OCI-LY1 (cell line): ENCODE data around the gene DLX4.

ENCODE experiments used
- H2AFZ ChIP-seq: fragments of 200-600 bp; sonication (generic), shearing (Covaris generic); 2 replicates; pipeline ENCODE4 v1.6.0; 2014; ENCODE audit warnings: antibody characterized with exemption, mild to moderate bottlenecking, low read length
- H3F3A ChIP-seq: fragments of 200-600 bp; sonication (generic), shearing (Covaris generic); 2 replicates; pipeline ENCODE4 v1.6.0; 2014; ENCODE audit warnings: mild to moderate bottlenecking, antibody characterized with exemption, low read length, moderate library complexity; ENCODE audit not compliant: insufficient read depth
- H3K27ac ChIP-seq: fragments of 200-600 bp; sonication (generic); 2 replicates; pipeline ENCODE4 v1.5.1; 2014; ENCODE audit warnings: low read length, mixed run types, mild to moderate bottlenecking, low read depth; ENCODE audit not compliant: poor library complexity, severe bottlenecking
- H3K27me3 ChIP-seq: fragments of 200-600 bp; sonication (generic); 2 replicates; pipeline ENCODE4 v1.6.0; 2014; ENCODE audit warnings: antibody characterized with exemption, mild to moderate bottlenecking, low read length, moderate library complexity; ENCODE audit not compliant: insufficient read depth
- H3K36me3 ChIP-seq: fragments of 200-600 bp; sonication (generic); 2 replicates; pipeline ENCODE4 v1.6.1; 2014; ENCODE audit warnings: mild to moderate bottlenecking, antibody characterized with exemption, low read length, moderate library complexity, mixed read lengths; ENCODE audit not compliant: insufficient read depth
- H3K4me1 ChIP-seq: fragments of 200-600 bp; sonication (generic); 2 replicates; pipeline ENCODE4 v1.5.1; 2014; ENCODE audit warnings: mild to moderate bottlenecking, low read length, moderate library complexity; ENCODE audit not compliant: insufficient read depth, severe bottlenecking
- H3K4me2 ChIP-seq: fragments of 200-600 bp; sonication (generic), shearing (Covaris generic); 2 replicates; pipeline ENCODE4 v1.6.1; 2014; ENCODE audit warnings: low read length
- H3K4me3 ChIP-seq: fragments of 200-600 bp; sonication (generic); 2 replicates; pipeline ENCODE4 v1.5.1; 2014; ENCODE audit warnings: low read length, low read depth, mild to moderate bottlenecking, mixed read lengths; ENCODE audit not compliant: poor library complexity, severe bottlenecking
- H3K79me2 ChIP-seq: fragments of 200-600 bp; shearing (Covaris generic); 2 replicates; pipeline ENCODE4 v1.6.1; 2016; ENCODE audit warnings: mixed run types, low read length, mixed read lengths; ENCODE audit not compliant: insufficient read depth
- H3K9ac ChIP-seq: fragments of 200-600 bp; sonication (generic), shearing (Covaris generic); 2 replicates; pipeline ENCODE4 v1.6.1; 2014; ENCODE audit warnings: mild to moderate bottlenecking, low read length, mixed read lengths
- H3K9me2 ChIP-seq: fragments of 200-600 bp; sonication (generic), shearing (Covaris generic); 2 replicates; pipeline ENCODE4 v1.6.1; 2014; ENCODE audit warnings: low read depth, mild to moderate bottlenecking, low read length, mixed read lengths
- H3K9me3 ChIP-seq: fragments of 200-600 bp; shearing (Covaris generic); 2 replicates; pipeline ENCODE4 v1.6.1; 2014; ENCODE audit warnings: low read length, mixed read lengths
- H4K20me1 ChIP-seq: fragments of 200-600 bp; sonication (generic), shearing (Covaris generic); 2 replicates; pipeline ENCODE4 v1.6.0; 2016; ENCODE audit warnings: mild to moderate bottlenecking, low read length; ENCODE audit not compliant: insufficient read depth
- EZH2 ChIP-seq: fragments of 200-600 bp; sonication (generic), shearing (Covaris generic); IDR thresholded peaks from 2 replicates; pipeline ENCODE4 v1.8.0; 2017; ENCODE audit warnings: borderline replicate concordance, mixed run types, mild to moderate bottlenecking, antibody characterized with exemption, low read length, moderate library complexity, mixed read lengths
- TF ChIP-seq, protein P1 (sequence below): fragments of 200-600 bp; sonication (generic), shearing (Covaris generic); IDR thresholded peaks from 2 replicates; pipeline ENCODE4 v1.5.1; 2017; ENCODE audit warnings: mild to moderate bottlenecking, antibody characterized with exemption, low read length, moderate library complexity, mixed read lengths

DLX4 gene

DNA sequence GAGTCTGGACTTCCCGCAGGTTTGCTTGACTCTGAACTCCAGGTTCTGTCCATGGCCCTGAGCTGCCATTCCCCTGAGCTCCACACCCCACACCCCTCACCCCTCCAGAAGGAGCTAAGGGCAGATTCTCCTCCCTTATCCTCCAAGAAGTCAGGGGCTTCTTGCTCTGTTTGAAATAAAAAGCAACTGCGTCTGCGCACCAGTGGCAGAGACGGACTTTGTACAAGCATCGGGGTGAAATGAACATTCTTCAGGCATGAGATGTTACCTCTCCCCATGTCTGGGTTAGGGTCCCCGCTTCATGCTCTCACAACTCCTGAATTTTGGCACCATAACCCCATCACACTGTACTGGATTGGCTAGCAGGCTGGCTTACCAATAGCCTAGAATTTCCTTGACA is 36.1 kb upstream of the DLX4 start:
- peaks cover 9% of the 10 kb centered on the region; the same call in 1 of the 2 replicates for H3K27me3 ChIP-seq
- no peak overlapping the region for H3K27ac ChIP-seq
- H3K36me3 ChIP-seq: no peaks in the 10 kb centered on the region
- H3F3A ChIP-seq: no peaks in the 10 kb centered on the region
- H3K9me2 ChIP-seq: no peaks in the 10 kb centered on the region
- H3K4me3 ChIP-seq: no peak overlapping the region
- H2AFZ ChIP-seq: no peak overlapping the region
- H3K79me2 ChIP-seq: no peaks in the 10 kb centered on the region
- TF ChIP-seq, protein P1, sequence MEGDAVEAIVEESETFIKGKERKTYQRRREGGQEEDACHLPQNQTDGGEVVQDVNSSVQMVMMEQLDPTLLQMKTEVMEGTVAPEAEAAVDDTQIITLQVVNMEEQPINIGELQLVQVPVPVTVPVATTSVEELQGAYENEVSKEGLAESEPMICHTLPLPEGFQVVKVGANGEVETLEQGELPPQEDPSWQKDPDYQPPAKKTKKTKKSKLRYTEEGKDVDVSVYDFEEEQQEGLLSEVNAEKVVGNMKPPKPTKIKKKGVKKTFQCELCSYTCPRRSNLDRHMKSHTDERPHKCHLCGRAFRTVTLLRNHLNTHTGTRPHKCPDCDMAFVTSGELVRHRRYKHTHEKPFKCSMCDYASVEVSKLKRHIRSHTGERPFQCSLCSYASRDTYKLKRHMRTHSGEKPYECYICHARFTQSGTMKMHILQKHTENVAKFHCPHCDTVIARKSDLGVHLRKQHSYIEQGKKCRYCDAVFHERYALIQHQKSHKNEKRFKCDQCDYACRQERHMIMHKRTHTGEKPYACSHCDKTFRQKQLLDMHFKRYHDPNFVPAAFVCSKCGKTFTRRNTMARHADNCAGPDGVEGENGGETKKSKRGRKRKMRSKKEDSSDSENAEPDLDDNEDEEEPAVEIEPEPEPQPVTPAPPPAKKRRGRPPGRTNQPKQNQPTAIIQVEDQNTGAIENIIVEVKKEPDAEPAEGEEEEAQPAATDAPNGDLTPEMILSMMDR: no peak
- TF ChIP-seq EZH2: no peak
- H3K9ac ChIP-seq: no peak overlapping the region
- H3K4me2 ChIP-seq: no peak overlapping the region
- H3K4me1 ChIP-seq: no peaks in the 10 kb centered on the region
- no peaks in the 10 kb centered on the region for H4K20me1 ChIP-seq
- no peaks in the 10 kb centered on the region for H3K9me3 ChIP-seq

DNA sequence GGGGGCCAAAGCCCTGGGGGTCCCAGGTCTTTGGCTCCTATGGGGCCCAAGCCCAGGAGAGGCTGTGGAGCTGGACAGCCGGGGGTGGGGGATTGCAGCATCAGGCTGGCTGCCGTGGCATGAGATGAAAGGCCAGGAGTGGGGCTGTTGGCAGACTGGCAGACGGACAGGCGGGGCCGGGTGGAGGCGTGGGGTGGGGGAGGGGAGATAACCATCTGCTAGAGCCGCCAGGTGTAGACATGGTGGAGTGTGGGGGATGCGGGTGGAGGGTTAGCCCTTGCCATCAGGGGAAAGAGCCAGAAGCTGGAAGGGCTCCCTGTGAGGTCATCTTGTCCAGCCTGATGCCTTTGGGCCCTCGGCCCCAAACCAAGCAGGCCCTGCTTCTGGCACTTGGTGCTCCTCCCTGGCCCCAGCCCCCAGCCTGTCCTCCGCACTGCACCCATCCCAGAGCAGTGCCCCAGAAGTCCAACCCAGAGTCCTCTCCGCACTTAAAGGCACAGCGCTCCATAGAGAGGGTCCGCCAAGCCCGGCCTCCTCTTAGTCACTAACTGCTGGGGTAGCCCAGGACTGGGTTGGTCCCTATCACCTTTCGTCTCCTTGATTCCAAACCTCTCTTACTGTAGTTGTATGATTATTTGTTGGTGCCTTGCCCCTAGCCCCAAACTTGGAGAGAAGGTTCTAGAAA is 33.3 kb upstream of the DLX4 start:
- Histone ChIP-seq H3K4me2 (no peak overlapping the region), H3K4me3 (no peak overlapping the region), H3K4me1 (no peaks in the 10 kb centered on the region)

DNA sequence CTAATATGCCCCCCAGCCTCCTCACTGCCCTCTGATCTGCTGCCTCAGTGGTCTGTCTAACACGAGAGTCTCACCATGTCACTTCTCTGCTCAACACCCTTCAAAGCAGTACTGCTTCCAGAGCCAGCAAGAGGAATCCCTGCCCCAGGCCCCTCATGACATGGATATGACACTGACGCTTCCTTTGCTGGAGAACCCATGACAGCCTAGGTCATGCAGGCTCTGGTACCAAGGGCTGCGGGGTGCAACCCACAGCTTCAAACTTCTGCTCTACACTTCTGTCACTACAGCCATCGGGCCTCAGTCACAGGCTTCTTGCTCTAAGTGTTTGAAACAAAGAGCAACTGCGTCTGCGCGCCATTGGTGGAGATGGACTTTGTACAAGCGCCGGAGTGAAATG is 32.6 kb upstream of the DLX4 start:
- Histone ChIP-seq H3K27ac (no peak overlapping the region), H3K79me2 (no peaks in the 10 kb centered on the region), H3K9ac (no peak overlapping the region), H3K4me2 (no peak overlapping the region), H2AFZ (no peak overlapping the region), H3K4me3 (no peak overlapping the region), H3K27me3 (0 out of 2 replicates have a peak, but pooled peaks cover 9% of the 10 kb centered on the region), H3K4me1 (no peaks in the 10 kb centered on the region), H3K36me3 (no peaks in the 10 kb centered on the region), H3F3A (no peaks in the 10 kb centered on the region), H3K9me3 (no peaks in the 10 kb centered on the region), H4K20me1 (no peaks in the 10 kb centered on the region), H3K9me2 (no peaks in the 10 kb centered on the region)
- TF ChIP-seq EZH2: no peak
- TF ChIP-seq, protein P1: no peak

More for the DNA sequence above, 33.3 kb upstream of the DLX4 start:
- no peak overlapping the region for H3K27ac ChIP-seq
- no peaks in the 10 kb centered on the region for H3K36me3 ChIP-seq
- no peaks in the 10 kb centered on the region for H3K9me2 ChIP-seq
- H3K27me3 ChIP-seq: peaks cover 9% of the 10 kb centered on the region; the same call in 1 of the 2 replicates
- TF ChIP-seq, protein P1: no peak
- no peak for TF ChIP-seq EZH2
- no peak overlapping the region for H3K9ac ChIP-seq
- H3K79me2 ChIP-seq: no peaks in the 10 kb centered on the region
- no peaks in the 10 kb centered on the region for H3K9me3 ChIP-seq
- H4K20me1 ChIP-seq: no peaks in the 10 kb centered on the region
- no peak overlapping the region for H2AFZ ChIP-seq
- no peaks in the 10 kb centered on the region for H3F3A ChIP-seq
